A204.1 (cell line): ENCODE data around the gene LCAT.
"Not testable (repeated sequence)": the region's sequence is repeated elsewhere in the genome, so short reads cannot be mapped to it uniquely, and the experiment has no call there.

Experiments used
- FAIRE-seq: peaks from 2 replicates; lab custom pipeline; 2012; peaks lifted over from hg19 to GRCh38; lab: Jason Lieb, UNC

The LCAT gene

GRCh38 chr16:67943619-67944504 is at the start of gene LCAT:
LCAT (minus strand) TSS chr16:67944120; CDS start chr16:67944101, 19 bp downstream.
- no peak for FAIRE-seq

- no peak for FAIRE-seq
These were observed 49.5 kb upstream of the LCAT start for GRCh38 chr16:67993207-67994039.

- FAIRE-seq = no peak
These were observed 48.8 kb upstream of the LCAT start for GRCh38 chr16:67992661-67993206.

GRCh38 chr16:67990018-67990386 is 46.1 kb upstream of the LCAT start:
- FAIRE-seq = no peak

- no peak for FAIRE-seq
These were observed 45.5 kb upstream of the LCAT start for GRCh38 chr16:67989322-67990017.

- FAIRE-seq = no peak
These were observed 44.8 kb upstream of the LCAT start for GRCh38 chr16:67988675-67989074.

- no peak for FAIRE-seq
These were observed 43.7 kb upstream of the LCAT start for GRCh38 chr16:67987460-67988160.

- no peak for FAIRE-seq
These were observed 43.0 kb upstream of the LCAT start for GRCh38 chr16:67986949-67987348.

GRCh38 chr16:67982011-67982696 is 38.2 kb upstream of the LCAT start:
- no peak for FAIRE-seq

GRCh38 chr16:67979955-67980678 is 36.2 kb upstream of the LCAT start, which contains the start of gene DPEP3:
DPEP3 (minus strand) TSS chr16:67980499; CDS start chr16:67980380, 119 bp downstream.
- no peak for FAIRE-seq

- FAIRE-seq = no peak
These were observed 33.7 kb upstream of the LCAT start for GRCh38 chr16:67977469-67978227.

GRCh38 chr16:67977005-67977404 is 33.1 kb upstream of the LCAT start:
- no peak for FAIRE-seq

- FAIRE-seq = no peak
These were observed 32.3 kb upstream of the LCAT start for GRCh38 chr16:67976205-67976604.

- FAIRE-seq = no peak
These were observed 31.6 kb upstream of the LCAT start for GRCh38 chr16:67975321-67976105.

- not testable (repeated sequence) for FAIRE-seq
These were observed 28.4 kb upstream of the LCAT start for GRCh38 chr16:67972285-67972684.

GRCh38 chr16:67971111-67971510 is 27.2 kb upstream of the LCAT start:
- FAIRE-seq = no peak

GRCh38 chr16:67969254-67970039 is 25.5 kb upstream of the LCAT start:
- no peak for FAIRE-seq
